ENCODE data around the gene PAQR5. TPM values are rescaled to one million over a fixed set of nuclear protein-coding genes. Genes with fewer than 3 reads are reported as not detected.
A peak's percentile ranks its signal among the peaks of the same experiment; 100 is the strongest.

Gene PAQR5
- total RNA-seq, 1 experiment from 2014 or later, result 34.0 TPM

- no peak for DNase-seq (ENCODE audit: low read depth, low spot score)
- Histone ChIP-seq H3K27me3 (ENCODE audit: insufficient read depth, low read length) (no peaks in the 10 kb centered on the region), H3K36me3 (ENCODE audit: control insufficient read depth in 1 of 2, insufficient read depth in 2 of 2, low read length in 2 of 2) (no peaks in the 10 kb centered on the region), H3K9ac (ENCODE audit: low read length) (no peak overlapping the region), H3K4me1 (ENCODE audit: control insufficient read depth in 1 of 2, insufficient read depth in 2 of 2, low read length in 2 of 2) (peaks cover 17 to 31% of the 10 kb centered on the region in 2 experiments), H3K4me2 (ENCODE audit: low read length) (no peak overlapping the region), H3K79me2 (ENCODE audit: insufficient read depth, low read length) (no peaks in the 10 kb centered on the region), H3K4me3 (replicated peaks in 1 of 2; ENCODE audit: low read depth in 1 of 2, low read length in 2 of 2) (no peak overlapping the region), H3K27ac (ENCODE audit: low read depth, low read length) (no peak overlapping the region), H4K20me1 (ENCODE audit: insufficient read depth) (no peaks in the 10 kb centered on the region), H3K9me2 (ENCODE audit: insufficient read depth) (no peaks in the 10 kb centered on the region), H2AFZ (ENCODE audit: low read depth, low read length, poor library complexity, severe bottlenecking) (no peak overlapping the region), H3K9me3 (ENCODE audit: control insufficient read depth in 1 of 2, insufficient read depth in 1 of 2, low read depth in 1 of 2, low read length in 2 of 2) (no peaks in the 10 kb centered on the region)
- RAD21 ChIA-PET (ENCODE audit: low non-redundant PET in 1 of 2, low total read pairs in 2 of 2, uncharacterized antibody in 2 of 2, unreplicated experiment in 2 of 2), result no interaction called here
- intact Hi-C loops (cut with micrococcal nuclease), result no loop called here
- CTCF ChIA-PET, result no interaction called here
- no TSS peak for BruUV-seq (replicated peaks)
- ATAC-seq, result no peak
- TF ChIP-seq RAD21 (IDR thresholded peaks at IDR 0.05; ENCODE audit: low read depth) (peak; percentile 13; the same call in 1 of the 2 replicates), POLR2AphosphoS5 (IDR thresholded peaks at IDR 0.05; ENCODE audit: low read depth, low read length) (no peak)
- POLR2A ChIA-PET, result no interaction called here
Observed at GRCh38 chr15:69359722-69360121, 61.0 kb downstream of the PAQR5 start.

DNA sequence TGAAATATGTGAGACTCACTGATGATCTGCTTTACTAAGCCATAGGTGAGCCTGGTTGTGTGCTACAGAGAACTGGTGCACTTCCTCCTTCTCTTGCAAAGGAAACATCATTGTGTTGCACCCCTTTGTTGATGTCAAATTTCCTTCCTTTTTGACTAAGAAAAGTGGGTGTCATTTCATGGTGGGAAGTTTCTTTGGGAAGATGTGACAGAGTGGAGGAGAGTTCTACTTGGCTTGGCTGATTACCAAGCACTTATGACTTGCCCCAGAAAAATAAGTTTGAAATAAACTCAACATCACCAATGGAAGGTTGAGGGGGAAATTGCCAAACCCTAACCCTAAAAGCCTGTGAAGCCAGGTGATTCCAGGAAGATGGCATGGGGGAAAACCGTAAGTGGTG, 61.9 kb downstream of the PAQR5 start:
- ChIA-PET POLR2A (no interaction called here), RAD21 (ENCODE audit: low non-redundant PET in 1 of 2, low total read pairs in 2 of 2, uncharacterized antibody in 2 of 2, unreplicated experiment in 2 of 2) (no interaction called here)
- no TSS peak for BruUV-seq (replicated peaks)

More for the DNA sequence above, 61.9 kb downstream of the PAQR5 start:
- no peaks in the 10 kb centered on the region for H3K36me3 ChIP-seq (ENCODE audit: control insufficient read depth in 1 of 2, insufficient read depth in 2 of 2, low read length in 2 of 2)
- intact Hi-C loops (cut with micrococcal nuclease), result no loop called here
- H3K4me3 ChIP-seq (replicated peaks in 1 of 2; ENCODE audit: low read depth in 1 of 2, low read length in 2 of 2), result no peak overlapping the region
- CTCF ChIA-PET, result no interaction called here
- DNase-seq (ENCODE audit: low read depth, low spot score) (no peak), ATAC-seq (no peak)
- H3K27me3 ChIP-seq (ENCODE audit: insufficient read depth, low read length), result no peaks in the 10 kb centered on the region
- H3K9ac ChIP-seq (ENCODE audit: low read length), result no peak overlapping the region
- no peaks in the 10 kb centered on the region for H4K20me1 ChIP-seq (ENCODE audit: insufficient read depth)
- H3K4me2 ChIP-seq (ENCODE audit: low read length), result no peak overlapping the region
- H3K79me2 ChIP-seq (ENCODE audit: insufficient read depth, low read length), result no peaks in the 10 kb centered on the region
- peaks cover 17 to 31% of the 10 kb centered on the region in 2 experiments for H3K4me1 ChIP-seq (ENCODE audit: control insufficient read depth in 1 of 2, insufficient read depth in 2 of 2, low read length in 2 of 2)
- no peak overlapping the region for H3K27ac ChIP-seq (ENCODE audit: low read depth, low read length)
- H3K9me2 ChIP-seq (ENCODE audit: insufficient read depth), result no peaks in the 10 kb centered on the region
- H3K9me3 ChIP-seq (ENCODE audit: control insufficient read depth in 1 of 2, insufficient read depth in 1 of 2, low read depth in 1 of 2, low read length in 2 of 2), result no peaks in the 10 kb centered on the region
- TF ChIP-seq SIN3A (IDR thresholded peaks at IDR 0.05; ENCODE audit: low read depth) (no peak), REST (IDR thresholded peaks at IDR 0.05; ENCODE audit: low read depth) (no peak), ZNF274 (IDR thresholded peaks at IDR 0.05; ENCODE audit: low read depth, low read length) (no peak), TCF7L2 (IDR thresholded peaks at IDR 0.05; ENCODE audit: borderline replicate concordance, extremely low read depth, insufficient read depth, insufficient read length) (no peak), EZH2phosphoT487 (IDR thresholded peaks at IDR 0.05; ENCODE audit: borderline replicate concordance) (no peak), ZFX (IDR thresholded peaks at IDR 0.05) (no peak)
- TF ChIP-seq, protein P1, sequence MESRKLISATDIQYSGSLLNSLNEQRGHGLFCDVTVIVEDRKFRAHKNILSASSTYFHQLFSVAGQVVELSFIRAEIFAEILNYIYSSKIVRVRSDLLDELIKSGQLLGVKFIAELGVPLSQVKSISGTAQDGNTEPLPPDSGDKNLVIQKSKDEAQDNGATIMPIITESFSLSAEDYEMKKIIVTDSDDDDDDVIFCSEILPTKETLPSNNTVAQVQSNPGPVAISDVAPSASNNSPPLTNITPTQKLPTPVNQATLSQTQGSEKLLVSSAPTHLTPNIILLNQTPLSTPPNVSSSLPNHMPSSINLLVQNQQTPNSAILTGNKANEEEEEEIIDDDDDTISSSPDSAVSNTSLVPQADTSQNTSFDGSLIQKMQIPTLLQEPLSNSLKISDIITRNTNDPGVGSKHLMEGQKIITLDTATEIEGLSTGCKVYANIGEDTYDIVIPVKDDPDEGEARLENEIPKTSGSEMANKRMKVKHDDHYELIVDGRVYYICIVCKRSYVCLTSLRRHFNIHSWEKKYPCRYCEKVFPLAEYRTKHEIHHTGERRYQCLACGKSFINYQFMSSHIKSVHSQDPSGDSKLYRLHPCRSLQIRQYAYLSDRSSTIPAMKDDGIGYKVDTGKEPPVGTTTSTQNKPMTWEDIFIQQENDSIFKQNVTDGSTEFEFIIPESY (IDR thresholded peaks at IDR 0.05; ENCODE audit: extremely low read depth, insufficient replicate concordance, low read length), result no peak
- TF ChIP-seq, protein P2, sequence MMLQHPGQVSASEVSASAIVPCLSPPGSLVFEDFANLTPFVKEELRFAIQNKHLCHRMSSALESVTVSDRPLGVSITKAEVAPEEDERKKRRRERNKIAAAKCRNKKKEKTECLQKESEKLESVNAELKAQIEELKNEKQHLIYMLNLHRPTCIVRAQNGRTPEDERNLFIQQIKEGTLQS (IDR thresholded peaks at IDR 0.05), result no peak
- no peak overlapping the region for H2AFZ ChIP-seq (ENCODE audit: low read depth, low read length, poor library complexity, severe bottlenecking)

All from HCT116 (cell line).